CD14-positive monocyte (primary cell): ENCODE data around the gene CDH23. TPM values are rescaled to one million over a fixed set of nuclear protein-coding genes. Genes with fewer than 3 reads are reported as not detected.
A peak's percentile ranks its signal among the peaks of the same experiment; 100 is the strongest.

ENCODE experiments used
- DNase-seq, 3 donors: peaks; one replicate each; pipeline ENCODE4 v3.0.0-alpha.2; 2011 to 2022
- H2AFZ ChIP-seq: 2 replicates; pipeline ENCODE4 v1.6.0; 2012; ENCODE audit warnings: mild to moderate bottlenecking, low read depth, low read length, inconsistent platforms; ENCODE audit not compliant: insufficient read depth, poor library complexity, severe bottlenecking
- H3K27ac ChIP-seq, 2 donors: 1 replicate in 1 of 2; 2 replicates in 1 of 2; pipeline ENCODE4 v1.5.1; 2012 to 2013; ENCODE audit warnings: low read length in 2 of 2, control low read depth in 1 of 2, inconsistent platforms in 1 of 2, low read depth in 1 of 2, mild to moderate bottlenecking in 1 of 2
- H3K27me3 ChIP-seq, 2 donors: one replicate each; pipeline versions ENCODE4 v1.6.0 to v1.6.1; 2011 to 2013; ENCODE audit warnings: low read length in 2 of 2; ENCODE audit not compliant: control insufficient read depth in 2 of 2, insufficient read depth in 2 of 2
- H3K36me3 ChIP-seq, 2 donors: replicated peaks in 1 of 2; 1 replicate in 1 of 2; 2 replicates in 1 of 2; pipeline versions ENCODE4 v1.5.1 to v1.6.1; 2012 to 2013; ENCODE audit warnings: low read length in 2 of 2, control low read depth in 1 of 2, inconsistent platforms in 1 of 2, mild to moderate bottlenecking in 1 of 2; ENCODE audit not compliant: insufficient read depth in 2 of 2, control insufficient read depth in 1 of 2
- H3K4me1 ChIP-seq, 2 donors: 1 replicate in 1 of 2; 2 replicates in 1 of 2; pipeline versions ENCODE4 v1.5.1 to v1.6.1; 2012 to 2013; ENCODE audit warnings: low read length in 2 of 2, control low read depth in 1 of 2, inconsistent platforms in 1 of 2, mild to moderate bottlenecking in 1 of 2, moderate library complexity in 1 of 2; ENCODE audit not compliant: insufficient read depth in 2 of 2, control insufficient read depth in 1 of 2
- H3K4me2 ChIP-seq: replicated peaks from 2 replicates; pipeline ENCODE3; 2012; ENCODE audit warnings: low read length, moderate library complexity, mild to moderate bottlenecking; ENCODE audit not compliant: poor library complexity, severe bottlenecking; ENCODE audit errors: extremely low read depth
- H3K4me3 ChIP-seq, 3 experiments: fragments of 200-600 bp in 1 of 3; sonication (generic) in 1 of 3; replicated peaks in 1 of 3; 1 replicate in 2 of 3; 2 replicates in 1 of 3; pipeline ENCODE4 v1.5.1; 2011 to 2013; ENCODE audit warnings: low read length in 3 of 3, mild to moderate bottlenecking in 3 of 3, control low read depth in 2 of 3, low read depth in 2 of 3, inconsistent platforms in 1 of 3, moderate library complexity in 1 of 3
- H3K79me2 ChIP-seq: 2 replicates; pipeline ENCODE4 v1.6.0; 2012; ENCODE audit warnings: mild to moderate bottlenecking, control low read depth, inconsistent platforms, low read length, moderate library complexity; ENCODE audit not compliant: insufficient read depth
- H3K9ac ChIP-seq: 2 replicates; pipeline ENCODE4 v1.6.0; 2017; ENCODE audit warnings: low read length, mild to moderate bottlenecking; ENCODE audit not compliant: insufficient read depth, poor library complexity, severe bottlenecking
- H3K9me3 ChIP-seq, 2 donors: replicated peaks in 1 of 2; 1 replicate in 1 of 2; 2 replicates in 1 of 2; pipeline versions ENCODE4 v1.5.1 to v1.6.1; 2012 to 2013; ENCODE audit warnings: low read length in 2 of 2, control low read depth in 1 of 2; ENCODE audit not compliant: control insufficient read depth in 1 of 2, insufficient read depth in 1 of 2
- H4K20me1 ChIP-seq: 2 replicates; pipeline ENCODE4 v1.6.0; 2012; ENCODE audit warnings: mild to moderate bottlenecking, low read length, control low read depth, moderate library complexity; ENCODE audit not compliant: insufficient read depth
- H3K27ac Mint-ChIP-seq, 7 donors: one replicate each; pipeline ENCODE4 v1.8.0; 2020; ENCODE audit warnings: mild to moderate bottlenecking in 7 of 7, mixed read lengths in 7 of 7, moderate library complexity in 6 of 7, inconsistent platforms in 2 of 7
- H3K27me3 Mint-ChIP-seq, 3 donors: one replicate each; pipeline ENCODE4 v1.8.0; 2021 to 2022; ENCODE audit warnings: low read depth in 3 of 3, mild to moderate bottlenecking in 3 of 3, mixed read lengths in 3 of 3, moderate library complexity in 3 of 3, inconsistent platforms in 1 of 3
- H3K36me3 Mint-ChIP-seq, 2 donors: one replicate each; pipeline ENCODE4 v1.8.0; 2020; ENCODE audit warnings: mixed read lengths in 2 of 2, inconsistent platforms in 1 of 2, mild to moderate bottlenecking in 1 of 2
- H3K4me1 Mint-ChIP-seq: one replicate; pipeline ENCODE4 v1.8.0; 2020; ENCODE audit warnings: mild to moderate bottlenecking, mixed read lengths
- H3K4me3 Mint-ChIP-seq, 2 donors: one replicate each; pipeline ENCODE4 v1.8.0; 2020; ENCODE audit warnings: mild to moderate bottlenecking in 2 of 2, mixed read lengths in 2 of 2, moderate library complexity in 1 of 2
- H3K9me3 Mint-ChIP-seq, 7 donors: one replicate each; pipeline ENCODE4 v1.8.0; 2020 to 2022; ENCODE audit warnings: mixed read lengths in 7 of 7, mild to moderate bottlenecking in 6 of 7, moderate library complexity in 6 of 7, inconsistent platforms in 2 of 7
- CTCF ChIP-seq: fragments of 200-600 bp; IDR thresholded peaks from one replicate; pipeline ENCODE4 v1.8.0; 2022; ENCODE audit warnings: antibody characterized with exemption, mild to moderate bottlenecking
- WGBS: methylation state at CpG from one replicate; pipeline ENCODE4 v1.1.5; 2013; ENCODE audit warnings: missing lambda C conversion rate; ENCODE audit not compliant: insufficient coverage; 5-methylcytosine and 5-hydroxymethylcytosine counted together
- intact Hi-C, 2 donors: fragments of 100-400 bp; cut with micrococcal nuclease; formaldehyde crosslinking; loops; one replicate each; pipeline versions ENCODE4 v1.15.0 to v1.15.1; 2023
- polyA plus RNA-seq, 3 donors: library from polyadenylated mRNA; depleted of rRNA in 1 of 3; unstranded in 2 of 3; stranded (reverse) in 1 of 3; fragments of 300-500 nt in 2 of 3; fragments of >200 nt in 1 of 3; fragmentation: Illumina TruSeq in 2 of 3; gene quantifications; 1 replicate in 2 of 3; 2 replicates in 1 of 3; pipeline ENCODE4 v1.2.3, GENCODE V29; 2012 to 2021

Gene CDH23
- polyA plus RNA-seq, 3 donors = 8.2 to 36.2 (median 10.5) TPM

GRCh38 chr10:71677261-71677660 lies 280.5 kb downstream of the CDH23 start:
- Mint-ChIP-seq H3K36me3 (peaks cover 13 to 16% of the 10 kb centered on the region in 2 donors), H3K4me1 (peaks cover 21% of the 10 kb centered on the region), H3K27ac (no peak overlapping the region), H3K9me3 (peaks cover 0 to 2% (median 0%) of the 10 kb centered on the region in 7 donors), H3K27me3 (peaks cover 8 to 10% (median 10%) of the 10 kb centered on the region in 3 donors), H3K4me3 (no peak overlapping the region)
- Histone ChIP-seq H3K4me2 (no peak overlapping the region), H3K9ac (no peak overlapping the region), H3K79me2 (no peaks in the 10 kb centered on the region), H3K36me3 (no peaks in the 10 kb centered on the region), H3K4me3 (no peak overlapping the region), H2AFZ (no peak overlapping the region), H3K4me1 (peaks cover 15 to 22% of the 10 kb centered on the region in 2 donors), H3K27me3 (no peaks in the 10 kb centered on the region), H3K9me3 (no peaks in the 10 kb centered on the region), H4K20me1 (no peaks in the 10 kb centered on the region), H3K27ac (no peak overlapping the region)
- no peak for TF ChIP-seq CTCF
- intact Hi-C loops = no loop called here
- no peak for DNase-seq
- WGBS = 96% methylated on average over 16 of the region's 17 CpGs

DNA sequence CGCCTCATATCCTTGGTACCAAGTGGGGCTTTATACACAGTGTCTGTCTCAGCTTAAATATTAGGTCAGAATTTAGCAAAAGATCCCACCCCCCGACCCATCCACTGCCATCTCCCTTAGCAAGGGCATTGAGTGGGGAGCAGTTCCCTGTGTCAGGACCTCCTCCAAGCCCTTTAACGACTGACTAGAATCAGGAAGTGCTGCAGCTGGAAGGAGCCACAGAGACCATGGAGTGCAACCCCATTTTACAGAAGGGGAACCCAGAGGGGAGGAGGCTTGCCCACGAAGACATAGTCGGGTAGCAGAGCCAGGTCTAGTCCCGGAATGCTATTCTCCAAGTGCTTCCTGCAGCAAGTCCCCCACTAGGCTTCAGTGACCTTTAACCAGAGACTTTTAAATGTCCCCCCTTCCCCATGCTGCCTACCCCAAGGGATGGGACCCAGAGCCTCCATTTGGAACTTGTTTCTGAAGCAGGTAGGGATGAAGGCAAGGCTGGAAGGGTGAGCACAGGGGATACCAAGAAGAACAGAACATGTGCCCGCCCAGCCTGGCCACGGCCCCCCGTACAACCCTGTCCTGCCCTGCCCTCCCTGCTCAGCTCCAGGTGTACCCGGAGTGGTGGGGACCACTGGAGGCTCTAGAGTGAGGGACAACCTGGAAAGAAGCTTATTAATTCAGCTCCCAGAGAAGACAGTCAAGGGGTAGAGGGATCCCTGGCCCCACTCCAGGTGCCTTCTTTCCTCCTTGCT lies 281.5 kb downstream of the CDH23 start:
- H3K9me3 Mint-ChIP-seq = peaks cover 0 to 2% (median 0%) of the 10 kb centered on the region in 7 donors
- H3K27ac ChIP-seq = no peak overlapping the region
- intact Hi-C loops = no loop called here
- peaks cover 5 to 15% (median 10%) of the 10 kb centered on the region in 3 donors for H3K27me3 Mint-ChIP-seq
- TF ChIP-seq CTCF = no peak
- DNase-seq = peak in 1 of 3 donors; percentile 21
- H2AFZ ChIP-seq = no peak overlapping the region
- H3K4me1 Mint-ChIP-seq = peaks cover 17% of the 10 kb centered on the region
- H3K9ac ChIP-seq = no peak overlapping the region
- no peaks in the 10 kb centered on the region for H3K27me3 ChIP-seq
- no peak overlapping the region for H3K4me3 Mint-ChIP-seq
- H3K9me3 ChIP-seq = no peaks in the 10 kb centered on the region
- H3K27ac Mint-ChIP-seq = peak overlapping the region in 1 of 7 donors; percentile 41
- H3K79me2 ChIP-seq = no peaks in the 10 kb centered on the region
- no peaks in the 10 kb centered on the region for H3K36me3 ChIP-seq
- H3K4me2 ChIP-seq = no peak overlapping the region
- no peak overlapping the region for H3K4me3 ChIP-seq
- H4K20me1 ChIP-seq = no peaks in the 10 kb centered on the region
- peaks cover 13 to 22% of the 10 kb centered on the region in 2 donors for H3K36me3 Mint-ChIP-seq
- 37% methylated on average over 6 of the region's 10 CpGs for WGBS
- peaks cover 8 to 12% of the 10 kb centered on the region in 2 donors for H3K4me1 ChIP-seq
